PFSK-1 (cell line): ENCODE results near the gene ST6GAL2.

Source experiments
- SIN3A ChIP-seq: IDR thresholded peaks from 2 replicates; pipeline ENCODE4 v1.6.1; 2012; ENCODE audit warnings: mild to moderate bottlenecking, low read length, moderate library complexity, borderline replicate concordance; ENCODE audit not compliant: insufficient read depth
- TAF1 ChIP-seq: IDR thresholded peaks from 2 replicates; pipeline ENCODE4 v1.6.1; 2012; ENCODE audit warnings: low read length, control low read depth, borderline replicate concordance; ENCODE audit not compliant: insufficient read depth
- TF ChIP-seq, protein P1 (sequence below), 2 experiments: IDR thresholded peaks; 2 replicates each; pipeline versions ENCODE4 v1.6.1 to v1.8.0; 2011 to 2012; ENCODE audit warnings: low read depth in 2 of 2, low read length in 2 of 2, control low read depth in 1 of 2, inconsistent platforms in 1 of 2, mild to moderate bottlenecking in 1 of 2, moderate library complexity in 1 of 2; ENCODE audit not compliant: insufficient read depth in 1 of 2

GRCh38 chr2:106770986-106771385 is 115.0 kb downstream of the ST6GAL2 start:
- TF ChIP-seq, protein P1, sequence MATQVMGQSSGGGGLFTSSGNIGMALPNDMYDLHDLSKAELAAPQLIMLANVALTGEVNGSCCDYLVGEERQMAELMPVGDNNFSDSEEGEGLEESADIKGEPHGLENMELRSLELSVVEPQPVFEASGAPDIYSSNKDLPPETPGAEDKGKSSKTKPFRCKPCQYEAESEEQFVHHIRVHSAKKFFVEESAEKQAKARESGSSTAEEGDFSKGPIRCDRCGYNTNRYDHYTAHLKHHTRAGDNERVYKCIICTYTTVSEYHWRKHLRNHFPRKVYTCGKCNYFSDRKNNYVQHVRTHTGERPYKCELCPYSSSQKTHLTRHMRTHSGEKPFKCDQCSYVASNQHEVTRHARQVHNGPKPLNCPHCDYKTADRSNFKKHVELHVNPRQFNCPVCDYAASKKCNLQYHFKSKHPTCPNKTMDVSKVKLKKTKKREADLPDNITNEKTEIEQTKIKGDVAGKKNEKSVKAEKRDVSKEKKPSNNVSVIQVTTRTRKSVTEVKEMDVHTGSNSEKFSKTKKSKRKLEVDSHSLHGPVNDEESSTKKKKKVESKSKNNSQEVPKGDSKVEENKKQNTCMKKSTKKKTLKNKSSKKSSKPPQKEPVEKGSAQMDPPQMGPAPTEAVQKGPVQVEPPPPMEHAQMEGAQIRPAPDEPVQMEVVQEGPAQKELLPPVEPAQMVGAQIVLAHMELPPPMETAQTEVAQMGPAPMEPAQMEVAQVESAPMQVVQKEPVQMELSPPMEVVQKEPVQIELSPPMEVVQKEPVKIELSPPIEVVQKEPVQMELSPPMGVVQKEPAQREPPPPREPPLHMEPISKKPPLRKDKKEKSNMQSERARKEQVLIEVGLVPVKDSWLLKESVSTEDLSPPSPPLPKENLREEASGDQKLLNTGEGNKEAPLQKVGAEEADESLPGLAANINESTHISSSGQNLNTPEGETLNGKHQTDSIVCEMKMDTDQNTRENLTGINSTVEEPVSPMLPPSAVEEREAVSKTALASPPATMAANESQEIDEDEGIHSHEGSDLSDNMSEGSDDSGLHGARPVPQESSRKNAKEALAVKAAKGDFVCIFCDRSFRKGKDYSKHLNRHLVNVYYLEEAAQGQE (IDR thresholded peaks at IDR 0.05; ENCODE audit: insufficient read depth in 1 of 2, low read depth in 2 of 2, low read length in 2 of 2), result no peak
- no peak for TF ChIP-seq SIN3A
- no peak for TF ChIP-seq TAF1
